Astrocyte of the spinal cord (primary cell): Measurements from ENCODE around the gene SLC6A16.
"Not testable (repeated sequence)": the region's sequence is repeated elsewhere in the genome, so short reads cannot be mapped to it uniquely, and the experiment has no call there.

Experiments
- DNase-seq: peaks from one replicate; pipeline ENCODE4 v3.0.0; 2011; ENCODE audit warnings: low read depth, low spot score
- H3K4me3 ChIP-seq: 2 replicates; pipeline ENCODE4 v1.5.1; 2011; ENCODE audit warnings: low read depth, mild to moderate bottlenecking, low read length, moderate library complexity
- CTCF ChIP-seq: IDR thresholded peaks from 2 replicates; pipeline ENCODE4 v1.5.1; 2012; ENCODE audit warnings: low read depth, mild to moderate bottlenecking, low read length, inconsistent platforms
- in situ Hi-C: cut with HindIII; loops from 2 replicates; pipeline ENCODE4 v1.10.0; 2017; ENCODE audit warnings: low sequenced_read_pairs

Gene SLC6A16

GRCh38 chr19:49294401-49294800 is 30.6 kb downstream of the SLC6A16 start:
- no peak for DNase-seq
- no peak overlapping the region for H3K4me3 ChIP-seq
- in situ Hi-C loops: no loop called here
- no peak for TF ChIP-seq CTCF

GRCh38 chr19:49290517-49290916 is 34.5 kb downstream of the SLC6A16 start:
- DNase-seq: no peak
- H3K4me3 ChIP-seq: no peak overlapping the region
- no peak for TF ChIP-seq CTCF
- in situ Hi-C loops: no loop called here

GRCh38 chr19:49289286-49289685 is 35.7 kb downstream of the SLC6A16 start:
- H3K4me3 ChIP-seq, DNase-seq, in situ Hi-C loops: not testable (repeated sequence)

GRCh38 chr19:49288205-49288604 is 36.8 kb downstream of the SLC6A16 start:
- in situ Hi-C loops, DNase-seq: not testable (repeated sequence)

GRCh38 chr19:49287141-49287770 is 37.7 kb downstream of the SLC6A16 start:
- in situ Hi-C loops: no loop called here
- H3K4me3 ChIP-seq: no peak overlapping the region
- no peak for DNase-seq
- TF ChIP-seq CTCF: no peak

More at GRCh38 chr19:49288205-49288604, 36.8 kb downstream of the SLC6A16 start:
- H3K4me3 ChIP-seq: not testable (repeated sequence)

GRCh38 chr19:49282184-49282583 is 42.8 kb downstream of the SLC6A16 start:
- no peak overlapping the region for H3K4me3 ChIP-seq
- in situ Hi-C loops: no loop called here
- TF ChIP-seq CTCF: no peak
- no peak for DNase-seq

- H3K4me3 ChIP-seq: no peak overlapping the region
- DNase-seq: peak; percentile 50
- TF ChIP-seq CTCF: no peak
- in situ Hi-C loops: no loop called here
Measured at GRCh38 chr19:49272204-49272603, 52.8 kb downstream of the SLC6A16 start.
